Right kidney (tissue), 1 donor: Measurements from ENCODE around the gene GRID1.

Source experiments
- DNase-seq: peaks from one replicate; pipeline ENCODE4 v3.0.0-alpha.2; 2016

GRID1 gene

DNA sequence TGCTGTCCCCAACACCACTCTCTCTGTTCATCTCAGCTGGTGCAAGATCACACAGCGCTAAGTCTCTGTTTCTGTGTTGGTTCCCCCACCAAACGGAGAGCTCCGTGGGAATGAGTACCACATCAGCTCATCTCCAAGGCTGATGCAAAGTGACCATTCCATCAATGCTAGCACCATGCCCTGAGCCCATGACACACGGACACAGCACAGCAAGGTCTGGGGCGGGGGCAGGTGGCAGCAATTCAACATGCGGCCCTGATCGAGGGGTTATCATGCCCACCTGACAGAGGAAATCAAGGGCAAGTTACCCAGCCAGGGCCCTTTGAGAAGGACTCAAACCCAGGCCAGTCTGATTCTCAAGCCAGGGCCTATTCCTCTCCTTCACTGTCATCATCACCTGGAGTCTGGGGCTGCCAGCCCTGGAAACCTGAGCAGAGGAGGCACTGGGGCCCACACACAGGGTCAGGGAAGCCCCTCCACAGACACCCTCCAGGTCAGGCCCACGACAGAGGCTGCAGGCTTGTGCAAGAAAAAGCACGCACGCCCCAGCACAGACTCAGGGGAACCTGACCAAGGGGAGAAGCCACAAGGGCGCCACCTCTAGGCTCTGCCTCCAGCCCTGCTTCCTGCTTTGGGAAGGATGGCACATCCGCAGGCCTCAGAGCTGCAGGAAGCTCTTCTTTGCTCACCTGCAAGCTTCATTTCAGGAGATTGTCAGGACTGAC is 74.8 kb downstream of the GRID1 start:
- DNase-seq: no peak

- DNase-seq: no peak
These were observed 75.5 kb downstream of the GRID1 start for GRCh38 chr10:86290933-86291615.

- no peak for DNase-seq
These were observed 77.1 kb downstream of the GRID1 start for GRCh38 chr10:86289577-86289868.

- DNase-seq: no peak
These were observed 77.7 kb downstream of the GRID1 start for GRCh38 chr10:86288695-86289576.

DNA sequence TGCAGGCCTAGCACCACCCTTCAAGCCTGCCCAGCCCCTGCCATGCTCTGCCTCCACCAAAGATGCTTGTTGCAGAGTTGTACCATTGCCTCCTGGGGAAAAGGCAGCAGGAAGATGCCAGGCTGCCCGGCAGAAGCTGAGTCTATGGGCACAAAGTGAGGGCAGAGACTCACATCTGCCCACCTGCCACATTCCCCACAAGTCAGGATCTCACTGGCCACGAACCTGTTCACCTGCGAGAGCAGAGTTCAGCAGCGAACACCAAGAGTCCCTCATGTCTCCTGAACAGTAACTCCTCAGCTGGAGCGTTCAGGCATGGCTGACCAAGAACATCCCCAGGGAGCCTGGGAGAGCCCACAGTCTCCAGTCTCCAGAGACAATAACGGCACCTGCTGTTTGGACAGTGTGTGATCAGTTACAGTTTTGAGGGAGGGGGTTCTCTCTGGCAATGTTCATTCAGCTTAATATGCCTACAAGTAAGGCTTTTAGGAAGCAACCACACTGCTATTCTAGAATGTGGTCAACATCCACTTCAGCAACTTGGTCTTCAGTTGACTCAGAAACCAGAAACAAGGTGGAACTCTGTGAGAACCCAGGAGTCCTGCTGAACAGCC is 78.5 kb downstream of the GRID1 start:
- DNase-seq: no peak

GRCh38 chr10:86287110-86287793 is 79.3 kb downstream of the GRID1 start:
- DNase-seq: no peak

GRCh38 chr10:86286236-86287109 is 80.1 kb downstream of the GRID1 start:
- no peak for DNase-seq

DNA sequence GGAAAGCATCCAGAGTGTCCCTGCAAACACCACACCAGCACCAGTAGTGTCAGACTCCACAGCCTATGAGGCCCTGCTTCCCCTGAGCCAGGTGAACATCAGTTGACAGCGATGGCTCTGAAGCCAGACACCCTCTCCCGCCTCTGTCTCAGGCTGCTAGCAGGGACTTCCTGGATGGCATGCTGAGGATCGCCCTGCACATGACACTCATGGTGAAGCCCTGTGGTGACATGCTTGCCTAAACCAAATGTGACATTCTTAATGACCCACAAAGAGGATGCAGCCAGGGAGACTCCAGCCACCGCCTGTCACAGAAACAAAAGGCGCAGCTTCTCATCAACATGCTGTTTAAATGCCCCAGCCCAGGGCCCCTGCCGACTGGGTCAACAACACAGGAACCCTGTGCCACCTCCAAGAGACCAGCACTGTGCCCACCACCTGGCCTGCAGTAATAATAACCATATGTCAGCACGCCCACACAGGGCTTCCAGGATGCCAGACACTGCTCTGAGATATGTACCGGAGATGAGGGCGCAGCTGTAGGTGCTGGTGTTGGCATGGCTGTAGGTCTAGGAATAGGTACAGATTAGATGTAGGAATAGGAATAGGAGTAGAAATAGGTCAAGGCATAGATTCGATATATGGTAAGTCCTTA is 81.3 kb downstream of the GRID1 start:
- DNase-seq: no peak

DNA sequence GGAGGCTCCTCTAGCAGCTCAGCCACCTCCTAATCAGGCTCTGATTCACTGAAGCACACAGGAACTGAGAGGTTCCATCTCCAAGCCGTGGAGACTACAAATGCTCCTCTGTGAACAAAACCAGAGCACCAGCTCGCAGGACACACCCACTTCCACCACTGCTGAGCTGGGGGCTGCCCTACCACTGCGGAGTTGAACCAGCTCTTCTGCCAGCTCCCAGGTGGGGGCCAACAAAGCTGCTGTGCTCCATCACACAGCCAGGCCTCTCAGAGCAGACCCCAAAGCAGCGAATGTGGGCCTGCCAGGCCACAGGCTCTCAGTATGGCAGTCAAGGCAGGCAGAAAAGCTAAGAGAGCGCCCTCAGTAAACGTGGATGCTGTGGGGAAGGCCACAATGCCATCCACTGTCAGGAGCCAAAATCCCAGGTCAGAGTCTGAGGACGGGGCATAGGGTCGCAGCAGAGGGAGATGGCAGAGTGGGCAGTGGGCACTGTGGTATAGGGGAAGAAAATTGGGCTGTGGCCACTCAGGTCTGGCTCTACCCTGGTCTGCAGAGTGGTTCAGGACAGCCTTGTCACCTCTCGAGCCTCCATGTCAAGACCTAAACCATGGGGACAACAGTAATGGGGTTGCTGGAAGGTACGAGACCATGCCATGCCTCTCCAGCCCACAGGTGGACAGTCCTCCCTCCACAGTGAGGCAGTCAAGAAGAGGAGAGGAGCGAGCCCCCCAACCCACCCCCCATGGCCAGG is 82.1 kb downstream of the GRID1 start:
- no peak for DNase-seq

- DNase-seq: no peak
These were observed 82.9 kb downstream of the GRID1 start for GRCh38 chr10:86283466-86284287.

GRCh38 chr10:86282664-86283465 is 83.7 kb downstream of the GRID1 start:
- DNase-seq: no peak

DNA sequence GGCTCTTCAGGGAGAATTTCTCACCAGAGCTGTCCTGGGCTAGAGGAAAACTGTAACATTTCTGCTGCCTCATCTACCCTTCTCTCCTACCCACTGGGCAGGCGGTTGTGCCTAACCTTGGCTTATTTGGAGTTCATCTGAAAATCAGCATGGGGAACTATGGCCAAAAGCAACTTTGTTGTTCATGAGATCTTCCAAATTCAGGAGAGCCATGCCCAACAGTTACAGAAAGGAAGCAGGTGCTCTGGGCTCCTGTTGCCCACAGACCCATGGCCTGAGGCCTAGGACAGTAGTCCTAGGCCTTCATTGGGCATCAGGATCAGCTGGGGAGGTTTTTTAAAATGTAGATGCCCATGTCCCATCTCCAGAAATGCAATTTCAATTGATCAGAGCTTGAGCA is 85.2 kb downstream of the GRID1 start:
- no peak for DNase-seq

DNA sequence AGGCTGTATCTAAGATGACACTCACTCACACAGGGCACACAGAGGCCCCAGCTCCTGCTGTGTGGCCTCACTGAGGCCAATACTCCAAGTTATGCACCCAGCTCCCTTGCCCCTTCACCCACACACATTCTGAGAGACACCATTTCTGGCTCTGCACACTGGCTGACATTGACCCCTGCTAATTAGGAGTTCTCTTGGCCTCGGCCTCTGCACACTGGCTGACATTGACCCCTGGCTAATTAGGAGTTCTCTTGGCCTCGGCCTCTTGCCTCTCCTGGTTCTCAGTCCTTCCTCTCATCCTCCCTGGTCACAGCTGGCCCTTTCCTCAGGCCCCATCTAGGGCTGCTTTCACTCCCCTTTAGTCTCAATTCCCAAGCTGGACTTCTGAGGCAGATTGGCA is 97.3 kb downstream of the GRID1 start:
- no peak for DNase-seq

DNA sequence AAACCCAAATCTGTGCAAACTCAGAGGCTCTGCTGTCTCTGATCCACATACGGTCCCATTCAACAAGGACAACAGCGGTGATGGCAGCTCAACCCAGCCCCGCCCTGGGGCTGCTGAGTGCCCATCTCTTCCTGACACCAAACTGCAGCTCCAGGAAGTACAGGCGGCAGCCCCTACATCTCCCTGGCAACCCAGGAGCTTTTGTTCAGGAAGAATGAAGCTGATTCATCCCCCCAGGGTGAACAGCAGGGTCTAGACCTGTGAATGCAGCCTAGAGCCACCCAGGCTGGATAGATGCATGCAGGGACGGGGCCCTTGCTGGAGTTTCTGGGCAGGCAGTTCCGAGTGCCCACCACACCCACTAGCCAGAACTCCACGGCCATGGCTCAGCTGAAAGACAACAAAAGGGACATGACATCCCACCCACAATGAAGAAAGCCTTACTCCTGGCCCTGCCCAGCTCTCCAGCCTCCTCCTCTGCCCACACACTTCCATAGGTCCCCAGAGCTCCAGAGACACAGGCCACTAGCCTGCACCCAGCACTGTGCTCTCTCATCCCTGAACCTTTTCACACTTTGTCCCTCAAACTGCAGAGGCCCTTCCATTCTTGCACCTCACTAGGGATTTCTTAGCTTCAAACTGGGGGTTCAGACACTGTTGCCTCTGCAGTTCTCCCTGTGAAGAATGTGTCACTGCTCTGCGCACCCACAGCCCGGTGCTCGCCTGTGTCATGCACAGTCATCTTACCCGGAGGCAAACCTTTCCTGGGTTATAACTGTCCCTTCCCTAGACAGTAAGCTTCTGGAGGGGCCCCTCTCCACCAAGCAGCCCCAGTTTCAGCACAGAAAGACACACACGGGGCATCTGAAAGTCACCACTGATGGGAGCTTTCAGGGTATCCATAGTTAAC is 99.1 kb downstream of the GRID1 start:
- DNase-seq: no peak

GRCh38 chr10:86266446-86267242 is 100.0 kb downstream of the GRID1 start:
- no peak for DNase-seq

DNA sequence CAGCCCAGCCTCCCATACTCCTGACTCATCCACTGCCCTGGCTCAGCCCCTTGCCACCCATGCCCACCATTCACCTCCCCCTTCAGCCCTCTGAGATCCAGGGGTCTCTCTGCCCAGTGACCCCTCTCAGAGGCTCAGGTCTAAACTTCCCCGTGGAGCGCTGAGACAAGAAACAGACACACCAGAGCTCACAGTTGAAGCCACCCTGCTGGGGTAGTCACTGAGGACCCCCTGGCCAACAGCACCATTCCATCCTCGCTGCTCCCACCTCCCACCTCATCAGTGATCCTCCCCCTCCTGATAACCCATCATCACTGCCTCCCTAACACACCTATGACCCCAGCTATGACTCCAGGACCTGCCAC is 100.7 kb downstream of the GRID1 start:
- DNase-seq: no peak
